Astrocyte (in vitro differentiated cells and primary cell): ENCODE results near the gene NDUFA8. TPM values are rescaled to one million over a fixed set of nuclear protein-coding genes. Genes with fewer than 3 reads are reported as not detected.

Experiments used
- DNase-seq: peaks from one replicate; pipeline ENCODE4 v3.0.0-alpha.2; 2010; ENCODE audit warnings: low read depth
- FAIRE-seq: peaks from 2 replicates; lab custom pipeline; 2011; peaks lifted over from hg19 to GRCh38; lab: Jason Lieb, UNC
- H2AFZ ChIP-seq: 2 replicates; pipeline ENCODE4 v1.6.0; 2012; ENCODE audit warnings: low read depth, low read length, inconsistent platforms
- H3K27ac ChIP-seq: 2 replicates; pipeline ENCODE4 v1.5.1; 2011; ENCODE audit warnings: low read depth, low read length, inconsistent platforms
- H3K27me3 ChIP-seq: 2 replicates; pipeline ENCODE4 v1.6.0; 2011; ENCODE audit warnings: low read length, inconsistent platforms; ENCODE audit not compliant: insufficient read depth
- H3K36me3 ChIP-seq: 2 replicates; pipeline ENCODE4 v1.5.1; 2011; ENCODE audit warnings: low read length, inconsistent platforms; ENCODE audit not compliant: insufficient read depth
- H3K4me1 ChIP-seq: 2 replicates; pipeline ENCODE4 v1.5.1; 2011; ENCODE audit warnings: low read length, inconsistent platforms; ENCODE audit not compliant: insufficient read depth
- H3K4me2 ChIP-seq: 2 replicates; pipeline ENCODE4 v1.6.0; 2012; ENCODE audit warnings: low read length, inconsistent platforms
- H3K4me3 ChIP-seq: 2 replicates; pipeline ENCODE4 v1.5.1; 2011; ENCODE audit warnings: low read depth, mild to moderate bottlenecking, low read length, inconsistent platforms; ENCODE audit not compliant: insufficient read depth
- H3K79me2 ChIP-seq: 2 replicates; pipeline ENCODE4 v1.6.0; 2012; ENCODE audit warnings: mild to moderate bottlenecking, low read length, inconsistent platforms; ENCODE audit not compliant: insufficient read depth
- H3K9ac ChIP-seq: 2 replicates; pipeline ENCODE4 v1.6.0; 2012; ENCODE audit warnings: mild to moderate bottlenecking, low read length, inconsistent platforms
- H3K9me3 ChIP-seq: 2 replicates; pipeline ENCODE4 v1.5.1; 2012; ENCODE audit warnings: low read depth, mild to moderate bottlenecking, low read length, inconsistent platforms; ENCODE audit not compliant: insufficient read depth
- H4K20me1 ChIP-seq: 2 replicates; pipeline ENCODE4 v1.6.0; 2012; ENCODE audit warnings: low read length, inconsistent platforms; ENCODE audit not compliant: insufficient read depth
- H3K27ac Mint-ChIP-seq: one replicate; pipeline ENCODE4 v1.8.0; 2021; ENCODE audit warnings: mild to moderate bottlenecking, mixed read lengths; ENCODE audit not compliant: unreplicated experiment
- H3K27me3 Mint-ChIP-seq: one replicate; pipeline ENCODE4 v1.8.0; 2021; ENCODE audit warnings: low read depth, mixed read lengths; ENCODE audit not compliant: unreplicated experiment
- H3K36me3 Mint-ChIP-seq: one replicate; pipeline ENCODE4 v1.8.0; 2021; ENCODE audit warnings: low read depth, mixed read lengths; ENCODE audit not compliant: unreplicated experiment
- H3K4me1 Mint-ChIP-seq: one replicate; pipeline ENCODE4 v1.8.0; 2021; ENCODE audit warnings: low read depth, mixed read lengths; ENCODE audit not compliant: unreplicated experiment
- H3K4me3 Mint-ChIP-seq: one replicate; pipeline ENCODE4 v1.8.0; 2021; ENCODE audit warnings: mild to moderate bottlenecking, moderate library complexity, mixed read lengths; ENCODE audit not compliant: unreplicated experiment
- H3K9me3 Mint-ChIP-seq: one replicate; pipeline ENCODE4 v1.8.0; 2021; ENCODE audit warnings: mild to moderate bottlenecking, mixed read lengths; ENCODE audit not compliant: unreplicated experiment
- EZH2 ChIP-seq: IDR thresholded peaks from 2 replicates; pipeline ENCODE4 v1.6.1; 2012; ENCODE audit warnings: mild to moderate bottlenecking, low read length, inconsistent platforms; ENCODE audit not compliant: insufficient read depth
- total RNA-seq: library from RNA; stranded (reverse); gene quantifications from 2 replicates; pipeline ENCODE4 v1.2.1, GENCODE V29; 2021
- TF ChIP-seq, protein P1 (sequence below): IDR thresholded peaks from 2 replicates; pipeline ENCODE4 v1.5.1; 2011; ENCODE audit warnings: low read depth, mild to moderate bottlenecking, inconsistent platforms, low read length, moderate library complexity; ENCODE audit not compliant: insufficient read depth

Gene NDUFA8
- total RNA-seq, 1 donor from 2014 or later = 52.3 TPM

DNA sequence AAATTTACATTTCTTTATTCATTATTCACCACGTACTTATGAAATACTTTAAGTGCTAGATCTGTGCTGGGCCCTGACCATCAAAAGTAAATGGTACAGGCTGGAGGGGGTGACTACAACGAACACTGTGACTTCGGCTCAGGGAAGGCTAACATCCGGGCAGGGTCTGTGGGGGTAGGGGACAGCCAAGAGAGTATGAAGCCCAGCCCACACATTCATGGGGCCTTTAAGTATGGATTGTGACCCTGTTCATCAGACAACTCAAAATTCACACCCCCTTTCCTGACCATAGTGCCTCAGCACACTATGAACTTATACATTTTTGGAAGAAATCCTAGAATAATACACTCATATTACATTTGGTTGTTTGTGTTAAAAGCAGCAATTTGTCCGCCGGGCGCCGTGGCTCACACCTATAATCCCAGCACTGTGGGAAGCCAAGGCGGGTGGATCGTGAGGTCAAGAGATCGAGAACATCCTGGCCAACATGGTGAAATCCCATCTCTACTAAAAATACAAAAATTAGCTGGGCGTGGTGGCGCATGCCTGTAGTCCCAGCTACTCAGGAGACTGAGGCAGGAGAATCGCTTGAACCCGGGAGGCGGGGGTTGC is 33.4 kb upstream of the NDUFA8 start:
- H3K4me1 Mint-ChIP-seq = peaks cover 2% of the 10 kb centered on the region
- no peak for FAIRE-seq

DNA sequence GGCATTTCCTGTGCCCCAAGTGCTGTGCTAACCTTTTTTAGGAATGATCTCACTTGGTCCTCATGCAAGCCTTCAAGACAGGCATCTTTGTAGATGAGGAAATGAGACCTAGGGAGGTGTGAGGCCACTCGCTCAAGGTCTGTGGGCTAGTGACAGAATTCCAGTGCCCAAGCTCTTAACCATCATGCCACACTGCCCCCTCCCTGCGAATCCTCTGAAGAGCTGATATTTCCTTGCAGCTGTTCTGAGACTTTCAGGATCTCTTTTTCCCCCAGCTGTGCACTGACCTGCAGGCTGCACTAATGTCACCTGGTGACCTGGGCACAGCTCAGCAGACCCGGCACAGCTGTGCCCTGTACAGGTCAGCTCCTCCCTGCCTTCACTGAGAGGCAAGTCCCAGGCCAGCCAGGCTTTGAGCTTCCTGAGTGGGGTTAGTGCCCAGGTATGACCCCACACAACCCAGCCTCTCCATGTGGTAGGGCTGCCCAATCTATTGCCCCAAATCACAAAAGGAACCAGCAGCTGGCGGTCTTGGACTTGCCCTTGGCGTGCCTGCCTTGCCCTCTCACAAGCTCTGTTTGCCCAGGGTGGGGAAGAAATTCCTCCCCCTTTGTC is 32.8 kb upstream of the NDUFA8 start:
- Mint-ChIP-seq H3K4me3 (no peak overlapping the region), H3K4me1 (peaks cover 2% of the 10 kb centered on the region), H3K36me3 (peaks cover 2% of the 10 kb centered on the region), H3K27me3 (peaks cover 40% of the 10 kb centered on the region), H3K27ac (no peak overlapping the region), H3K9me3 (no peaks in the 10 kb centered on the region)
- TF ChIP-seq, protein P1, sequence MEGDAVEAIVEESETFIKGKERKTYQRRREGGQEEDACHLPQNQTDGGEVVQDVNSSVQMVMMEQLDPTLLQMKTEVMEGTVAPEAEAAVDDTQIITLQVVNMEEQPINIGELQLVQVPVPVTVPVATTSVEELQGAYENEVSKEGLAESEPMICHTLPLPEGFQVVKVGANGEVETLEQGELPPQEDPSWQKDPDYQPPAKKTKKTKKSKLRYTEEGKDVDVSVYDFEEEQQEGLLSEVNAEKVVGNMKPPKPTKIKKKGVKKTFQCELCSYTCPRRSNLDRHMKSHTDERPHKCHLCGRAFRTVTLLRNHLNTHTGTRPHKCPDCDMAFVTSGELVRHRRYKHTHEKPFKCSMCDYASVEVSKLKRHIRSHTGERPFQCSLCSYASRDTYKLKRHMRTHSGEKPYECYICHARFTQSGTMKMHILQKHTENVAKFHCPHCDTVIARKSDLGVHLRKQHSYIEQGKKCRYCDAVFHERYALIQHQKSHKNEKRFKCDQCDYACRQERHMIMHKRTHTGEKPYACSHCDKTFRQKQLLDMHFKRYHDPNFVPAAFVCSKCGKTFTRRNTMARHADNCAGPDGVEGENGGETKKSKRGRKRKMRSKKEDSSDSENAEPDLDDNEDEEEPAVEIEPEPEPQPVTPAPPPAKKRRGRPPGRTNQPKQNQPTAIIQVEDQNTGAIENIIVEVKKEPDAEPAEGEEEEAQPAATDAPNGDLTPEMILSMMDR = no peak
- TF ChIP-seq EZH2 = no peak
- no peaks in the 10 kb centered on the region for H3K79me2 ChIP-seq
- no peak overlapping the region for H3K27ac ChIP-seq
- DNase-seq (no peak), FAIRE-seq (no peak)
- H2AFZ ChIP-seq = no peak overlapping the region
- H3K36me3 ChIP-seq = no peaks in the 10 kb centered on the region
- H3K27me3 ChIP-seq = peaks cover 4% of the 10 kb centered on the region
- no peaks in the 10 kb centered on the region for H3K4me1 ChIP-seq
- no peak overlapping the region for H3K9ac ChIP-seq
- no peaks in the 10 kb centered on the region for H3K9me3 ChIP-seq
- H3K4me3 ChIP-seq = no peak overlapping the region
- H3K4me2 ChIP-seq = no peak overlapping the region
- H4K20me1 ChIP-seq = no peaks in the 10 kb centered on the region

More for the DNA sequence above, 33.4 kb upstream of the NDUFA8 start:
- Histone ChIP-seq H3K36me3 (no peaks in the 10 kb centered on the region), H3K79me2 (no peaks in the 10 kb centered on the region), H3K4me3 (no peak overlapping the region), H4K20me1 (no peaks in the 10 kb centered on the region), H3K4me1 (no peaks in the 10 kb centered on the region), H3K27me3 (peaks cover 11% of the 10 kb centered on the region), H3K9me3 (no peaks in the 10 kb centered on the region), H3K9ac (no peak overlapping the region), H3K4me2 (no peak overlapping the region), H2AFZ (no peak overlapping the region), H3K27ac (no peak overlapping the region)
- Mint-ChIP-seq H3K36me3 (peaks cover 2% of the 10 kb centered on the region), H3K27me3 (peaks cover 38% of the 10 kb centered on the region), H3K9me3 (no peaks in the 10 kb centered on the region), H3K4me3 (no peak overlapping the region), H3K27ac (no peak overlapping the region)
- TF ChIP-seq, protein P1 = no peak
- TF ChIP-seq EZH2 = no peak
- DNase-seq = no peak

DNA sequence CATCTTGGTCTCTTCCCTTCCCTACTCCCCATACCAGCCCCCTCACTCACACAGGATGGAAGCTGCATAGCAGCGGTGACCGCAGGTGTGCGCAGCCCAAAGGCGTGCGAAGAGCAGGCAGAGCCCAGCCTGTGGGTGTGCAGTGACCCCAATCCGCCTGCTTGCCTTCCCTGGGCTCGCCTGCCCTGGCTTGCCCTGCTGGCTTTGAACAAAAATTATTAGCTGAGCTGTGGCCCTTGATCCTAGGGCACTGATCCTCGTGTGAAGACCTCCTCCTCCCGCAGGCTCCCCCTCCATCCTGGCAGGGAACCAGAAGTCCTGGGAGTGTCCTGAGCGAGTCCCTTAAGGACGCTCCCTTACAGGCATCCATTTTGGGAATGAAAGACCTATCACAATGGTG is 32.0 kb upstream of the NDUFA8 start:
- TF ChIP-seq EZH2 = no peak
- TF ChIP-seq, protein P1 = no peak
- Histone ChIP-seq H3K9me3 (no peaks in the 10 kb centered on the region), H3K4me3 (no peak overlapping the region), H3K4me1 (no peaks in the 10 kb centered on the region), H3K36me3 (no peaks in the 10 kb centered on the region), H3K9ac (no peak overlapping the region), H3K27me3 (peaks cover 3% of the 10 kb centered on the region), H4K20me1 (no peaks in the 10 kb centered on the region), H3K79me2 (no peaks in the 10 kb centered on the region), H3K27ac (no peak overlapping the region), H3K4me2 (no peak overlapping the region), H2AFZ (no peak overlapping the region)
- FAIRE-seq (no peak), DNase-seq (no peak)
- Mint-ChIP-seq H3K9me3 (no peaks in the 10 kb centered on the region), H3K4me1 (peaks cover 2% of the 10 kb centered on the region), H3K27ac (no peak overlapping the region), H3K36me3 (peaks cover 2% of the 10 kb centered on the region), H3K27me3 (peaks cover 32% of the 10 kb centered on the region), H3K4me3 (no peak overlapping the region)
